ENCODE results near the gene ZC3H12C.

ZC3H12C gene

GRCh38 chr11:110077346-110077745 lies 15.8 kb upstream of the ZC3H12C start:
- DNase-seq (ENCODE audit: low read depth) = no peak

- no peak for DNase-seq (ENCODE audit: low read depth)
These were observed 15.3 kb upstream of the ZC3H12C start for GRCh38 chr11:110077831-110078325.

GRCh38 chr11:110078923-110079544 lies 14.2 kb upstream of the ZC3H12C start:
- DNase-seq (ENCODE audit: low read depth) = no peak

GRCh38 chr11:110079726-110080125 lies 13.5 kb upstream of the ZC3H12C start:
- no peak for DNase-seq (ENCODE audit: low read depth)

GRCh38 chr11:110081462-110082376 lies 11.5 kb upstream of the ZC3H12C start:
- no peak for DNase-seq (ENCODE audit: low read depth)

GRCh38 chr11:110082899-110083298 lies 10.3 kb upstream of the ZC3H12C start:
- no peak for DNase-seq (ENCODE audit: low read depth)

GRCh38 chr11:110085255-110085838 lies 7.8 kb upstream of the ZC3H12C start:
- DNase-seq (ENCODE audit: low read depth) = no peak

GRCh38 chr11:110086892-110087309 lies 6.3 kb upstream of the ZC3H12C start:
- DNase-seq (ENCODE audit: low read depth) = no peak

- DNase-seq (ENCODE audit: low read depth) = no peak
These were observed 5.2 kb upstream of the ZC3H12C start for GRCh38 chr11:110087812-110088534.

- DNase-seq (ENCODE audit: low read depth) = no peak
These were observed 4.5 kb upstream of the ZC3H12C start for GRCh38 chr11:110088535-110089344.

GRCh38 chr11:110089617-110090282 lies 3.4 kb upstream of the ZC3H12C start:
- DNase-seq (ENCODE audit: low read depth) = no peak

GRCh38 chr11:110090466-110091026 lies 2.6 kb upstream of the ZC3H12C start:
- DNase-seq (ENCODE audit: low read depth) = no peak

GRCh38 chr11:110092111-110092514 lies 1.1 kb upstream of the ZC3H12C start:
- no peak for DNase-seq (ENCODE audit: low read depth)

- DNase-seq (ENCODE audit: low read depth) = no peak
These were observed 460 bp downstream of the ZC3H12C start for GRCh38 chr11:110093407-110094297.

- no peak for DNase-seq (ENCODE audit: low read depth)
These were observed 1.4 kb downstream of the ZC3H12C start for GRCh38 chr11:110094298-110095285.

GRCh38 chr11:110095554-110095953 lies 2.4 kb downstream of the ZC3H12C start:
- DNase-seq (ENCODE audit: low read depth) = no peak

GRCh38 chr11:110096496-110096895 lies 3.3 kb downstream of the ZC3H12C start:
- no peak for DNase-seq (ENCODE audit: low read depth)

- DNase-seq (ENCODE audit: low read depth) = no peak
These were observed 4.3 kb downstream of the ZC3H12C start for GRCh38 chr11:110097459-110098012.
